WTC11 (cell line): ENCODE results near the gene MYO6.

ENCODE experiments used
- AR ChIP-seq: fragments of 250-450 bp; sonication (Bioruptor Pico); IDR thresholded peaks from 2 replicates; pipeline ENCODE4 v1.9.0; 2021; ENCODE audit warnings: mild to moderate bottlenecking
- ATF2 ChIP-seq: sonication (generic); formaldehyde crosslinking; IDR thresholded peaks from 2 replicates; pipeline ENCODE4 v1.8.1; 2022; ENCODE audit warnings: low read depth, missing genetic modification reagents, borderline replicate concordance
- CREB1 ChIP-seq: sonication (generic); formaldehyde crosslinking; IDR thresholded peaks from 2 replicates; pipeline ENCODE4 v1.8.0; 2023; ENCODE audit warnings: mild to moderate bottlenecking, missing genetic modification reagents
- CTCF ChIP-seq: fragments of 200-600 bp; IDR thresholded peaks from 2 replicates; pipeline ENCODE4 v1.8.0; 2022; ENCODE audit warnings: antibody characterized with exemption
- FOXJ3 ChIP-seq: sonication (generic); formaldehyde crosslinking; IDR thresholded peaks from 2 replicates; pipeline ENCODE4 v1.9.0; 2021; ENCODE audit warnings: missing genetic modification reagents, mild to moderate bottlenecking, borderline replicate concordance
- MAX ChIP-seq: sonication (generic); formaldehyde crosslinking; IDR thresholded peaks from 2 replicates; pipeline ENCODE4 v1.8.0; 2022; ENCODE audit warnings: mild to moderate bottlenecking, missing genetic modification reagents
- NR2C2 ChIP-seq: sonication (generic); formaldehyde crosslinking; IDR thresholded peaks from 2 replicates; pipeline ENCODE4 v1.8.0; 2022; ENCODE audit warnings: mild to moderate bottlenecking, missing genetic modification reagents
- ZNF138 ChIP-seq: sonication (generic); formaldehyde crosslinking; conservative IDR thresholded peaks from 2 replicates; pipeline ENCODE4 v1.8.1; 2022; ENCODE audit warnings: mild to moderate bottlenecking, moderate library complexity, missing genetic modification reagents
- ZNF219 ChIP-seq: sonication (generic); formaldehyde crosslinking; IDR thresholded peaks from 2 replicates; pipeline ENCODE4 v1.8.0; 2023; ENCODE audit warnings: missing genetic modification reagents, mild to moderate bottlenecking, borderline replicate concordance
- ZNF263 ChIP-seq: sonication (generic); formaldehyde crosslinking; IDR thresholded peaks from 2 replicates; pipeline ENCODE4 v1.8.1; 2022; ENCODE audit warnings: low read depth, mild to moderate bottlenecking, moderate library complexity, missing genetic modification reagents
- ZNF512 ChIP-seq: sonication (generic); formaldehyde crosslinking; IDR thresholded peaks from 2 replicates; pipeline ENCODE4 v1.8.1; 2022; ENCODE audit warnings: missing genetic modification reagents, borderline replicate concordance

GRCh38 chr6:75863784-75864183 is 114.7 kb downstream of the MYO6 start:
- no peak for TF ChIP-seq ATF2
- TF ChIP-seq ZNF512 (CRISPR knock-in tag) = no peak
- TF ChIP-seq AR (CRISPR knock-in tag) = no peak
- no peak for TF ChIP-seq CTCF
- TF ChIP-seq FOXJ3 = no peak
- TF ChIP-seq CREB1 = no peak
- TF ChIP-seq ZNF219 = no peak
- TF ChIP-seq ZNF263 = no peak
- TF ChIP-seq NR2C2 = no peak
- no peak for TF ChIP-seq ZNF138
- TF ChIP-seq MAX (CRISPR knock-in tag) = no peak
